ENCODE measurements around the gene CRYBA4.

The CRYBA4 gene

DNA sequence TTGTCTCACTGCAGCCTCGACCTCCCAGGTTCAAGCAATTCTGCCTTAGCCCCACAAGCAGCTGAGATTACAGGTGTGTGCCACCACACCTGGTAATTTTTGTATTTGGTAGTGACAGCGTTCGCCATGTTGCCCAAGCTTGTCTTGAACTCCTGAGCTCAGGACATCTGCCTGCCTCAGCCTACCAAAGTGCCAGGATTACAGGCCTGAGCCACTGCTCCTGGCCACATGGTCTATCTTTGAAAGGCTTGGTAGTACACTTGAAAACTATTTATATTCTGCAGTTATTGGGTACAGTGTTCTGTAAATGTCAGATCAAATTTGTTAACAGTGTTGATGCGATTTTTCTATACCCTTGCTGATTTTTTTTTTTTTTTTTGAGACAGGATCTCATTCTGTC, 9.5 kb downstream of the CRYBA4 start:
- no peak for DNase-seq

GRCh38 chr22:26632422-26633155, 10.8 kb downstream of the CRYBA4 start:
- DNase-seq = no peak

DNA sequence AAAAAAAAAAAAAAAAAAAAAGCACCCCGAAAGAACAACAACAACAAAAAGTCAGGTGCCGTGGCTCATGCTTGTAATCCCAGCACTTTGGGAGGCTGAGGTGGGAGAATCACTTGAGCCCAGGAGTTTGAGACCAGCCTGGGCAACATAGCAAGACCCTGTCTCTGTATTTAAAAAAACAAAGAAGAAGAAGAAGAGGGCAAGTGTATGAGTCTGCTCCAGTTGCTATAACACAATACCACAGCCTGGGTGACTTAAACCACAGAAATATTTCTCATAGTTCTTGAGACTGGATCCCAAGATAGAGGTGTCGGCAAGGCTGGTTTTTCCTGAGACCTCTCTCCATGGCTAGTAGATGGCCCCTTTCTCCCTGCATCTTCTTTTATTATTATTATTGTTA, 12.4 kb downstream of the CRYBA4 start:
- no peak for DNase-seq

- DNase-seq = no peak
These were observed 13.4 kb downstream of the CRYBA4 start for GRCh38 chr22:26635117-26635516.

DNA sequence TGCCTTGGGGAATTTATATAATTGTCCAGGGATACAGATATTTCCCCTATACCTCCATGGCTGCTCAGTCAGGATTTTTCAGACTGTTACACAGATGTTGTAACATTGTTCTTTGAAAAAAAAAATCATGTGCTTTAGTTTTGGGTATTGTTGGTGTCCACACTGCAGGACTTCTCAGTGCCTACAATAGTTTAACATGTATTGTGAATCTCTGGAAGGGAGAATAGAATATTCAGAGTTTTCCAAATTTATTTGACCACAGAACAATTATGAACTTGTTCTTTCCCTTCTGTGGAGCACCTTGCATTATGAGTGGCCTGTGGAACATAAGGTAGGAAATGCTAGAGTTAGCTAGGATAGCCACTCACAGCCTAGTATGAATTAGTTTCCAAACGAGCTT, 14.5 kb downstream of the CRYBA4 start:
- no peak for DNase-seq

DNA sequence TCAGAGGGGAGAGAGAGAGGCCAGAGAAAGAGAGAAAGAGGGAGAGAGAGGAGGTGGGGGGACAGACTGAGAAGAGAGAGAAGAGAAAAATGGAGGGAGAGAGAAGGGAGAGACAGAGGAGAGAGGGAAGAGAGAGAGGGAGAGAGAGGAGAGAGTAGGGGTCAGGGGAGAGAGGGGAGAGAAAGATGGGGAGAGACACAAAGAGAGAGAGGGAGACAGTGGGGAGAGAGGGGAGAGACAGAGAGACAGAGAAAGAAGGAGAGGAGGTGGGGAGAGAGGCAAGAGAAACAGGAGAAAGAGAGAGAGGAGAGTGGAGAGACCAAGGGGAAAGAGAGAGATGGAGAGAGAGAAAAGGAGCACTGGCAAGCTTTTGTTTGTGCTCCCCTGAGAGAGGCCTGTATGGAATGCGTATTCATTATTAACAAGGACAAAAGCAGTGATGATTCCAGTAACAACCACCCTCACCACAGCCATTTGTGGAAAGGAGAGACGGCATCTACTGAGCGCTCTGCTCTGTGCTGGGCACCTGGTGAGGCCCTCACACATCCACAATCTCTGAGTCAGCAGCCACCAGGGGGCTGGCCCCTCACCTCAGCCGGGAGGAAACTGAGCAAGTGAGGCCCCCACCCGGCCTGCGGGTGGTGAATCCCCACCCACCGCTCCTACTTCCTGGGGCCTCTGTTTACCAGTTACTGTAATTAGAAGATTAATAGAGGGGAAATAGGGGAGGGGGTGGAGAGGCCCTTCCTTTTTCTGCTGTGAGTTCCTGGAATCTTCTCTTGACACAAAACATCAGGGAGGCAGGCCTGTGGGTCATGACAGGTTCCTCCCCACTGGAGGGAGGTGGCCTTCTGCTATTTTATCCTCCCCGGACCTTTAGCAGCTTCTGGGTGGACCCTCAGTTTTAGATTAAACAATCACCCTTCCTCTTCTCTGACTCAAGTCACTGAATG, 21.0 kb downstream of the CRYBA4 start:
- DNase-seq = no peak

DNA sequence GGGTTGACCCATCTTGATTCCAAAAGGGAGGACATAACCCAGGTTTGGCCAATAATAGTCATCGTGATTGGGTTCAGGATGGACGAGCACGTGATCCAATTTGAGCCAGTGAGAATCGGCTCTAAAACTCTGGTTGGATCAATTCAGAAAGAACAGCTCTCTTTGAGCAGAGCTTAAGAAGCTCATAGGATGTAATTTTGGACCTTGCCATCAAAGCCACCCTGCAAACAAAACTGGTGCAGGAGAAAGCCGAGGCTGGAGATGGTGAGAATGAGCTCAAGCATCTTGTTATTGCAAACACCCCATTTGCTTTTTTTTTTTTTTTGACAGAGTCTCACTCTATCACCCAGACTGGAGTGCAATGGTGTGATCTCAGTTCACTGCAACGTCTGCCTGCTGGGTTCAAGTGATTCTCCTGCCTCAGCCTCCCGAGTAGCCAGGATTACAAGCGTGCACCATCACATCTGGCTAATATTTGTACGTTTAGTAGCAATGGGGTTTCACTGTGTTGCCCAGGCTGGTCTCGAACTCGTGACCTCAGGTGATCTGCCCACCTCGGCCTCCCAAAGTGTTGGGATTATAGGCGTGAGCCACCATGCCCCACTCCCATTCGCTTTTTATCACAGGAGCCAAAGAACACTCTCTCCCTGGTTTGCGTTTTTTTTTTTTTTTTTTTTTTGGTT, 21.8 kb downstream of the CRYBA4 start:
- DNase-seq = no peak

DNA sequence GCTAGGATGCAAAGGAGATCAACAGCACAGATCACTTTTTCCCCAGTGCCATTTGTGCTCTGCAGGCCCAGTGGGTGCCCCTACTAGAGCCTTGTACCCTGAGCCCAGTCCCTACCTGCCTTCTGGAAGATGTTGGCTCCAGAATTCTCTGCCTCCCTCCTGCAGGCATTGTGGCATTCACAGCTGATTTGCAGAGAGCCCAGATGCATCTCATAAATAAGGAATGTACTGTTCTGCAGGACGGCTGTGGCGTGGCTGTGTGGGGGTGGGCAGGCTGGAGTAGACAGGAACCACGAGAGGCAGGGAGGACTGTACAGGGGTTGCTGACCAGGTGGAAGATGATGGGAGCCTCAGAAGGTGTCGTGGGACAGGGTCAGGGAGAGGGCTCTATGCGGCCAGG, 24.4 kb downstream of the CRYBA4 start:
- no peak for DNase-seq

- peak; percentile 84 for DNase-seq
These were observed 26.3 kb downstream of the CRYBA4 start for GRCh38 chr22:26648011-26648497.

DNA sequence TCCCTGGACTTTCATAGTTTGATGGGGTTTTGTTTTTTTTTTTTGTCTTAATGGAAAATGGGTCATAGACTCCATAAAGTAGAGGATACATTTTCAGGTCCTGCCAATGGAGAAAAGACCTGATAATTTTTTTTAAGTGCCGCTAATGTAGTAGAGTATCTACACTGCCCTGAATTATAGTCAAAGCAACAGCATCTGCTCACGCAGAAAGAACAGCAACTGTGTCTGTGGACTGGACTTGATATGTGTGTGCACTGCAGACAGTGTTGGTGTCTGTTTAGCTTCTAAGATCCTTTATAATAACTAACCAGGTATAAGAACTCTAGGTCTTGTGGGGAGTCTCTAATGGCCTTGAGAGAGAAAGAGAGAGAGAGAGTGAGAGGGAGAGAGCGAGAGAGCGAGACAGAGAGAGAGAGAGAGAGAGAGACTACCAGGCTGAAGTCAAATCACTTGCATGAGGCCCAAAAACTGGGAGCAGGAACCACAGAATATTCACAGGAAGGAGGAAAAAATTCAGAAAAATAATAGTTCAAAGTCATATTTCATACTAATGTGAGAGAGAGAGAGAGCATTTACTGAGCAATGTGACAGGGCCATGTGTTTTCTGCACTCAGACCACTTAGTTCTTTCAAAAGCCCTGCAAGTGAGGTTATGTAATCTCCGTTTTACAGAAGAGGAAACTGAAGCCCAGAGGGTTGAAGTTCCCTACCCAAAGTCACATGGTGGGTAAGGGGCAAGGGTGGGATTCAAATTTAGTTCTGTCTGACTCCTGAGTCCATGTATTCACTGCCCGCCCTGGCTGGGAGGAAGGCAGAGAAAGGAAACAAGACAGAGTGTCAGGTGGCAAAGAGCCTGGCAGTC, 27.0 kb downstream of the CRYBA4 start:
- no peak for DNase-seq

DNA sequence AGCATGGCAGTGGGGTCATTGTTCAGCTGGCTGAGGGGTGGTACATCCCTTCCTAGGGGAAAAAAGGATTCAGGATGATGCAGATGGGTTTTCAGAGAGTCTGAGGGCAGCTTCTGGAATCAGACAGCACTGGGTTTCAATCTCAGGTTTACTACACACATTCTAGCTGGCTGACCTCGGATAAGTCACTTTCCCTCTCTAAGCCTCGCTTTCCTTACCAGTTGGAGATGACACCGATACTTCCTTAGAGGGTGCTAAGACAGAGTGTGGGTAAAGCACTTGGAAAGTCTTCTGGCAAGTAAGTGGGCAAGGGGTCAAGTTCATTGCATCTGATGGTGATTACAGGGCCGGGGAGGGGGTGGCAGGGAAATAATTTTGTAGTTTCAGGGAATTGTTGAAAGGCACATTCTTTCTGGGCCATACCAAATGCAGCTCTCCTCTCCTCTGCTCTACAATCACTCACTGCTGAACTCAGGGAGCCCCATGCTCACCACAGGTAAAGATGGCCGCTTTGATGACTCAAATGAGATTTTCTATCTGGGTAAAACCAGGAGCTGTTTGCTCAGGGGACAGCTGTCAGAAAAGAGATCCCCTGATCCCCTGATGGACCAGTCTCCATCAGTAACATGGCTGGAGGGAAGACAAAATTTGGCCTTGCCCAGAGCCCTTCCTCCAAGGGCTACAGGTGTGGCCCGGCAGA, 29.1 kb downstream of the CRYBA4 start:
- no peak for DNase-seq

GRCh38 chr22:26651815-26652214, 30.1 kb downstream of the CRYBA4 start:
- DNase-seq = no peak

- peak; percentile 68 for DNase-seq
These were observed 35.4 kb downstream of the CRYBA4 start, which contains the start of gene MIAT for GRCh38 chr22:26656891-26657851. Gene MIAT (plus strand): TSS chr22:26657588.

DNA sequence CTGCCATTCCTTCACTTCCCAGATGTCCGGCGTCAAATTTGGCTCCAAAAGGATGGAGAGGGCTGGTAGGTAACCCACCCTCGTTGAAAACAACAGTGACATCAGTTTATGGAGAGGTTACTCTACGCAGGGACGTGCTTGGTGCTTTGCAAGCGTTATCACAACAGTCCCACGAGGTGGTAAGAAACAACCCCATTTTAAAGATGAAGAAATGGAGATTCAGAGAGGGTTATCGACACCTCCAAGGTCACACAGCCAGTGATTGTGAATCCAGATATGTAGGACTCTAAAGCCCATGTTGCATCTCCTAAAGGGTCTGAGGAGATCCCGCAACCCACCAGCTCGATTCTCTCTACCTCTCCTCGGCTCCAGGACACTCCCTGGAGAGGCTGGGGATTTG, 36.4 kb downstream of the CRYBA4 start:
- DNase-seq = no peak

- peak; percentile 86 for DNase-seq
These were observed 37.1 kb downstream of the CRYBA4 start for GRCh38 chr22:26658671-26659478.

GRCh38 chr22:26660356-26660755, 38.6 kb downstream of the CRYBA4 start:
- DNase-seq = no peak

- no peak for DNase-seq
These were observed 39.3 kb downstream of the CRYBA4 start for GRCh38 chr22:26660961-26661578.

DNA sequence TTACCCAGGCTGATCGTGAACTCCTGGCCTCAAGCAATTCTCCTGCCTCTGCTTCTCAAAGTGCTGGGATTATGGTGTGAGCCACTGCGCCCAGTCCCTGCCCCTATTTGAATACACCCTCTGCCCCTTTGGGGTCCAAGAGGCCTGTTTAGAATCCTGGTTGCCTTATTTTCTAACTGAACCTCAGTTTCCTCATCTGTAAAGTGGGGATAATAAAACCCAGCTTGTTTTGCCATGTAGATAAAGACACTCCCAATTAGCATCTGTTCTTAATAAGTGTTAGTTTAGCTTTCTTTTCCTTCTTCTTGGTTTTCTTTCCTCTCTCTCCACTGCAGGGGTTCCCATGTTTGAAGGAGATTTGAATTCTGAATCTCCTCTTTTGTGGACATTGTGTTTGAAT, 40.4 kb downstream of the CRYBA4 start:
- DNase-seq = no peak

DNA sequence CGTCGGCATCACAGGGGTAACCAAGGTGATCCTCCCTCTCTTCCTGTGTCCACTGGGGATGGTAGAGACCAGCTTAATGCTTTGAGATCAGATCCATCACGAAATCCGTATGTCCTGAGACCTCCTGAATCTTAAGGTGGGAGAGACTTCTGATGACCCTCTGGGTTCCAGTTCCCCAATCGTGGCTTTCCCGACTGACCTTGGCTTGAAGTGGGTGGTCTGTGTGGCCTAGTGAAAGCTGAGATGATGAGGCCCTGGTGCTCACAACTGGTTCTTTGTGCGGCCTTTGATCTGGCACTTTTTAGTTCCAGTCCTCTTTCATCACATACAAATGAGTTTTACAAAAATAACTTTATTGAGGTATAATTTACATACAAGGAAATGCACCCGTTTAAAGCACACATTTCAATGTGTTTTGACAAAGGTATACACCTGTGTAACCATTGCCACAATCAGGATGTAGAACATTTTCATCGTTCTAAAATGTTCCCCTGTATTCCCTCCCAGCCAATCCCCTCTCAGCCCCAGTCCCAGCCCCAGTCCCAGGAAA, 41.7 kb downstream of the CRYBA4 start:
- no peak for DNase-seq

Measured in NCI-H1436 (cell line).